Measurements from ENCODE around the gene MROH2B.

DNA sequence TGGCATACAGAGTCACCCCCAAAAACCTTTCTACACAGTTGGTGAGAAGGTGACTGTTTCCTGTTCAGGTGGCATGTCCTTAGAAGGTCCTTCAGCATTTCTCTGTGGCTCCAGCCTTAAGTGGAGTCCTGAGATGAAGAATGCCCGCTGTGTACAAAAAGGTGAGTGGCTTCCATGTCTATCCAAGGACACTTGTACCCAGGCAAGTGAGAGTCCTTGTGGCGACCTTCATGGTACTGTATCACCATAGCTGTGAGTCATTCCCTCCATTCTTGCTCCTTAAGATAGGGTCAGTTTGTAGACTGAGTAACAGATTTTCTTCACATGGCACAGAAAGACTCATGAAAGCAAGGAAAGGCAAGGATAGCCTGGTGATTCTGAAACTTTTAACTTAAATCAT, 98.7 kb downstream of the MROH2B start:
- TF ChIP-seq, protein P1, sequence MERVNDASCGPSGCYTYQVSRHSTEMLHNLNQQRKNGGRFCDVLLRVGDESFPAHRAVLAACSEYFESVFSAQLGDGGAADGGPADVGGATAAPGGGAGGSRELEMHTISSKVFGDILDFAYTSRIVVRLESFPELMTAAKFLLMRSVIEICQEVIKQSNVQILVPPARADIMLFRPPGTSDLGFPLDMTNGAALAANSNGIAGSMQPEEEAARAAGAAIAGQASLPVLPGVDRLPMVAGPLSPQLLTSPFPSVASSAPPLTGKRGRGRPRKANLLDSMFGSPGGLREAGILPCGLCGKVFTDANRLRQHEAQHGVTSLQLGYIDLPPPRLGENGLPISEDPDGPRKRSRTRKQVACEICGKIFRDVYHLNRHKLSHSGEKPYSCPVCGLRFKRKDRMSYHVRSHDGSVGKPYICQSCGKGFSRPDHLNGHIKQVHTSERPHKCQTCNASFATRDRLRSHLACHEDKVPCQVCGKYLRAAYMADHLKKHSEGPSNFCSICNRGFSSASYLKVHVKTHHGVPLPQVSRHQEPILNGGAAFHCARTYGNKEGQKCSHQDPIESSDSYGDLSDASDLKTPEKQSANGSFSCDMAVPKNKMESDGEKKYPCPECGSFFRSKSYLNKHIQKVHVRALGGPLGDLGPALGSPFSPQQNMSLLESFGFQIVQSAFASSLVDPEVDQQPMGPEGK (CRISPR knock-in tag; IDR thresholded peaks at IDR 0.05; ENCODE audit: borderline replicate concordance) = no peak
- TF ChIP-seq RARB (CRISPR knock-in tag; IDR thresholded peaks at IDR 0.05) (no peak), SNAI2 (CRISPR knock-in tag; IDR thresholded peaks at IDR 0.05) (no peak)
